Lower leg skin (tissue), 3 donors: ENCODE results near the gene CSRP1.

Experiments
- POLR2A ChIP-seq, 2 donors: fragments of 450-650 bp; IDR thresholded peaks; one replicate each; pipeline ENCODE4 v1.6.1; 2016 to 2017; ENCODE audit warnings: antibody characterized with exemption in 2 of 2, mild to moderate bottlenecking in 1 of 2, moderate library complexity in 1 of 2
- TF ChIP-seq, protein P1 (sequence below), 3 donors: fragments of 450-650 bp; IDR thresholded peaks; one replicate each; pipeline ENCODE4 v1.5.1; 2016; ENCODE audit warnings: antibody characterized with exemption in 3 of 3, mild to moderate bottlenecking in 3 of 3, moderate library complexity in 2 of 3

DNA sequence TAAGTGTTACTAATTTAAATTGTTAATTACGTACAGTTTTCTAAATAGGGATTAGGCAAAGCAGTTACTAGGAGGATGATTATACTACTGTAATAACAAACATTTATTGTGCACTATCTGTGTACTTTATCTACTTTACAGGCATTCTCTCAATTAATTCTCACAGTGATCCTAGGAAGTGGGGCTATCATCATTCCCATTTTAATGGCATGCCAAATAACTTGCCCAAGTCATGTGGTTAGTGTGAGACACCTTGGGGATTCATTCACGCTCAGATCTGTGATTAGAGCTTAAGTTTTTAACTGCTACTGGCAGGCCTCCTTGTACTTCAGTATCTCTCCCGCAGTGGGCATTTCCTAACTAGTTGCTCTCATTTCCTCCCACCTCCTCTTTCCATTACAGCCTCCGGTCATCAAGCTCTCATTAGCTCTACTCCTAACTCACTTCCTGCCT lies 49.4 kb downstream of the CSRP1 start:
- no peak for TF ChIP-seq POLR2A (IDR thresholded peaks at IDR 0.05)
- TF ChIP-seq, protein P1, sequence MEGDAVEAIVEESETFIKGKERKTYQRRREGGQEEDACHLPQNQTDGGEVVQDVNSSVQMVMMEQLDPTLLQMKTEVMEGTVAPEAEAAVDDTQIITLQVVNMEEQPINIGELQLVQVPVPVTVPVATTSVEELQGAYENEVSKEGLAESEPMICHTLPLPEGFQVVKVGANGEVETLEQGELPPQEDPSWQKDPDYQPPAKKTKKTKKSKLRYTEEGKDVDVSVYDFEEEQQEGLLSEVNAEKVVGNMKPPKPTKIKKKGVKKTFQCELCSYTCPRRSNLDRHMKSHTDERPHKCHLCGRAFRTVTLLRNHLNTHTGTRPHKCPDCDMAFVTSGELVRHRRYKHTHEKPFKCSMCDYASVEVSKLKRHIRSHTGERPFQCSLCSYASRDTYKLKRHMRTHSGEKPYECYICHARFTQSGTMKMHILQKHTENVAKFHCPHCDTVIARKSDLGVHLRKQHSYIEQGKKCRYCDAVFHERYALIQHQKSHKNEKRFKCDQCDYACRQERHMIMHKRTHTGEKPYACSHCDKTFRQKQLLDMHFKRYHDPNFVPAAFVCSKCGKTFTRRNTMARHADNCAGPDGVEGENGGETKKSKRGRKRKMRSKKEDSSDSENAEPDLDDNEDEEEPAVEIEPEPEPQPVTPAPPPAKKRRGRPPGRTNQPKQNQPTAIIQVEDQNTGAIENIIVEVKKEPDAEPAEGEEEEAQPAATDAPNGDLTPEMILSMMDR (IDR thresholded peaks at IDR 0.05) = no peak
